ENCODE data around the gene KRTAP10-4. TPM values are rescaled to one million over a fixed set of nuclear protein-coding genes. Genes with fewer than 3 reads are reported as not detected.
"Not testable (repeated sequence)": the region's sequence is repeated elsewhere in the genome, so short reads cannot be mapped to it uniquely, and the experiment has no call there.

The KRTAP10-4 gene
- total and polyA plus RNA-seq, 9 donors: not detected

- TF ChIP-seq CTCF (IDR thresholded peaks at IDR 0.05) (no peak), EP300 (IDR thresholded peaks at IDR 0.05) (no peak), POLR2A (IDR thresholded peaks at IDR 0.05) (no peak)
- Histone ChIP-seq H3K9me3 (no peaks in the 10 kb centered on the region), H3K27ac (no peak overlapping the region), H3K27me3 (no peaks in the 10 kb centered on the region), H3K4me3 (no peak overlapping the region), H3K36me3 (no peaks in the 10 kb centered on the region), H3K4me1 (ENCODE audit: insufficient read depth) (no peaks in the 10 kb centered on the region)
- no peak for DNase-seq
- WGBS, 3 donors: 64 to 72% (median 69%) methylated on average over 7 of the region's 7 CpGs
- intact Hi-C loops (cut with DNase I): no loop called here
Measured at GRCh38 chr21:44579833-44580144, 6.3 kb downstream of the KRTAP10-4 start.

- H3K27ac ChIP-seq; H3K4me3 ChIP-seq; H3K4me1 ChIP-seq (ENCODE audit: insufficient read depth); H3K36me3 ChIP-seq; intact Hi-C loops (cut with DNase I); H3K9me3 ChIP-seq; H3K27me3 ChIP-seq: not testable (repeated sequence)
- peak in 1 of 5 donors; percentile 3 for DNase-seq
- WGBS, 3 donors: 34 to 44% (median 34%) methylated on average over 19 of the region's 19 CpGs
Measured at GRCh38 chr21:44580231-44580821, 6.8 kb downstream of the KRTAP10-4 start, which contains the start of gene KRTAP10-5. Gene KRTAP10-5 (minus strand): TSS chr21:44580604. CDS start chr21:44580578, 26 bp downstream.

- no peaks in the 10 kb centered on the region for H3K27me3 ChIP-seq
- H3K9me3 ChIP-seq: no peaks in the 10 kb centered on the region
- TF ChIP-seq CTCF (IDR thresholded peaks at IDR 0.05) (no peak), POLR2A (IDR thresholded peaks at IDR 0.05) (no peak), EP300 (IDR thresholded peaks at IDR 0.05) (no peak)
- no peak for DNase-seq
- H3K4me3 ChIP-seq: no peak overlapping the region
- H3K4me1 ChIP-seq (ENCODE audit: insufficient read depth): no peaks in the 10 kb centered on the region
- WGBS, 3 donors: 69 to 76% (median 74%) methylated on average over 3 of the region's 3 CpGs
- no peaks in the 10 kb centered on the region for H3K36me3 ChIP-seq
- intact Hi-C loops (cut with DNase I): no loop called here
- no peak overlapping the region for H3K27ac ChIP-seq
Measured at GRCh38 chr21:44581158-44581557, 7.6 kb downstream of the KRTAP10-4 start.

GRCh38 chr21:44582055-44582454 is 8.5 kb downstream of the KRTAP10-4 start:
- Histone ChIP-seq H3K27me3 (no peaks in the 10 kb centered on the region), H3K27ac (no peak overlapping the region), H3K4me1 (ENCODE audit: insufficient read depth) (no peaks in the 10 kb centered on the region), H3K9me3 (no peaks in the 10 kb centered on the region), H3K4me3 (no peak overlapping the region), H3K36me3 (no peaks in the 10 kb centered on the region)
- no peak for TF ChIP-seq EP300 (IDR thresholded peaks at IDR 0.05)
- TF ChIP-seq POLR2A (IDR thresholded peaks at IDR 0.05): no peak
- TF ChIP-seq CTCF (IDR thresholded peaks at IDR 0.05): no peak
- intact Hi-C loops (cut with DNase I): no loop called here
- DNase-seq: no peak
- WGBS, 3 donors: 75 to 82% (median 76%) methylated on average over 15 of the region's 15 CpGs

GRCh38 chr21:44583089-44583799 is 9.7 kb downstream of the KRTAP10-4 start:
- H3K4me3 ChIP-seq: no peak overlapping the region
- intact Hi-C loops (cut with DNase I): no loop called here
- H3K27ac ChIP-seq: no peak overlapping the region
- H3K36me3 ChIP-seq: no peaks in the 10 kb centered on the region
- 17 to 24% (median 18%) methylated on average over 11 of the region's 11 CpGs for WGBS, 3 donors
- no peaks in the 10 kb centered on the region for H3K9me3 ChIP-seq
- DNase-seq: peak in 1 of 5 donors; percentile 10
- H3K4me1 ChIP-seq (ENCODE audit: insufficient read depth): no peaks in the 10 kb centered on the region
- H3K27me3 ChIP-seq: no peaks in the 10 kb centered on the region
- no peak for TF ChIP-seq EP300 (IDR thresholded peaks at IDR 0.05)
- TF ChIP-seq CTCF (IDR thresholded peaks at IDR 0.05): no peak
- no peak for TF ChIP-seq POLR2A (IDR thresholded peaks at IDR 0.05)
